GM12873 (cell line): ENCODE measurements around the gene AGAP1.

Source experiments
- CTCF ChIP-seq: IDR thresholded peaks from 2 replicates; pipeline ENCODE4 v1.5.1; 2012; ENCODE audit warnings: low read depth, mild to moderate bottlenecking, moderate library complexity, low read length, control low read depth; ENCODE audit not compliant: insufficient read depth; ENCODE audit errors: missing control alignments

AGAP1 gene

GRCh38 chr2:236015171-236015570 is 521.3 kb downstream of the AGAP1 start:
- TF ChIP-seq CTCF, result no peak

GRCh38 chr2:236016496-236016895 is 522.7 kb downstream of the AGAP1 start:
- TF ChIP-seq CTCF, result no peak

GRCh38 chr2:236017446-236017845 is 523.6 kb downstream of the AGAP1 start:
- TF ChIP-seq CTCF, result no peak

- TF ChIP-seq CTCF, result no peak
These were observed 525.6 kb downstream of the AGAP1 start for GRCh38 chr2:236019434-236019833.

- no peak for TF ChIP-seq CTCF
These were observed 527.7 kb downstream of the AGAP1 start for GRCh38 chr2:236021499-236022057.

GRCh38 chr2:236022128-236022527 is 528.3 kb downstream of the AGAP1 start:
- no peak for TF ChIP-seq CTCF

- no peak for TF ChIP-seq CTCF
These were observed 532.0 kb downstream of the AGAP1 start for GRCh38 chr2:236025892-236026291.

- no peak for TF ChIP-seq CTCF
These were observed 533.0 kb downstream of the AGAP1 start for GRCh38 chr2:236026841-236027240.
